Karpas-422 (cell line): ENCODE measurements around the gene CRISPLD2. TPM values are rescaled to one million over a fixed set of nuclear protein-coding genes. Genes with fewer than 3 reads are reported as not detected.

Experiments
- DNase-seq: peaks from one replicate; pipeline ENCODE4 v3.0.0-alpha.2; 2015
- H2AFZ ChIP-seq: fragments of 200-600 bp; sonication (generic); 2 replicates; pipeline ENCODE4 v1.6.1; 2014; ENCODE audit warnings: antibody characterized with exemption, low read length, mixed read lengths
- H3K27ac ChIP-seq: fragments of 200-600 bp; sonication (generic); 2 replicates; pipeline ENCODE4 v1.5.1; 2014; ENCODE audit warnings: mild to moderate bottlenecking, low read length, moderate library complexity
- H3K27me3 ChIP-seq: fragments of 200-600 bp; sonication (generic); 2 replicates; pipeline ENCODE4 v1.6.1; 2014; ENCODE audit warnings: low read length, mixed read lengths
- H3K36me3 ChIP-seq: fragments of 200-600 bp; sonication (generic); 2 replicates; pipeline ENCODE4 v1.6.1; 2014; ENCODE audit warnings: low read length, mixed read lengths; ENCODE audit not compliant: insufficient read depth
- H3K4me1 ChIP-seq: fragments of 200-600 bp; sonication (generic); 2 replicates; pipeline ENCODE4 v1.6.1; 2014; ENCODE audit warnings: mild to moderate bottlenecking, low read length, mixed read lengths
- H3K4me2 ChIP-seq: fragments of 200-600 bp; sonication (generic); 2 replicates; pipeline ENCODE4 v1.6.1; 2014; ENCODE audit warnings: low read length, low read depth, mild to moderate bottlenecking; ENCODE audit not compliant: poor library complexity, severe bottlenecking
- H3K4me3 ChIP-seq: fragments of 200-600 bp; sonication (generic); 2 replicates; pipeline ENCODE4 v1.5.1; 2014; ENCODE audit warnings: mild to moderate bottlenecking, antibody characterized with exemption, low read length, mixed read lengths
- H3K79me2 ChIP-seq: fragments of 200-600 bp; sonication (generic); 2 replicates; pipeline ENCODE4 v1.6.1; 2014; ENCODE audit warnings: mild to moderate bottlenecking, low read length, mixed read lengths
- H3K9ac ChIP-seq: fragments of 200-600 bp; sonication (generic); 2 replicates; pipeline ENCODE4 v1.6.0; 2014; ENCODE audit warnings: low read length
- H3K9me2 ChIP-seq: fragments of 200-600 bp; sonication (generic), shearing (Covaris generic); replicated peaks from 2 replicates; pipeline ENCODE4 v1.6.0; 2014; ENCODE audit warnings: mild to moderate bottlenecking, low read length, moderate library complexity; ENCODE audit not compliant: insufficient read depth
- H3K9me3 ChIP-seq: fragments of 300-700, 200-600 bp; sonication (generic); 2 replicates; pipeline ENCODE4 v1.6.1; 2014; ENCODE audit warnings: low read length, mixed read lengths
- H4K20me1 ChIP-seq: fragments of 200-600 bp; sonication (generic); 2 replicates; pipeline ENCODE4 v1.6.1; 2014; ENCODE audit warnings: mild to moderate bottlenecking, antibody characterized with exemption, low read length, low read depth; ENCODE audit not compliant: insufficient read depth
- total RNA-seq: library from RNA; depleted of rRNA; stranded (reverse); fragments of >200 nt; shearing (Covaris generic); gene quantifications from 2 replicates; pipeline ENCODE4 v1.2.3, GENCODE V29; 2014; ENCODE audit warnings: low replicate concordance

Gene CRISPLD2
- total RNA-seq, 1 experiment from 2014 or later: not detected

- Histone ChIP-seq H3K9ac (no peak overlapping the region), H3K27me3 (no peaks in the 10 kb centered on the region), H3K4me3 (no peak overlapping the region), H2AFZ (no peak overlapping the region), H3K36me3 (no peaks in the 10 kb centered on the region), H3K9me2 (no peaks in the 10 kb centered on the region), H3K79me2 (no peaks in the 10 kb centered on the region), H4K20me1 (peaks cover 9% of the 10 kb centered on the region; the same call in 1 of the 2 replicates), H3K27ac (no peak overlapping the region), H3K4me2 (no peak overlapping the region), H3K4me1 (no peaks in the 10 kb centered on the region), H3K9me3 (no peaks in the 10 kb centered on the region)
- no peak for DNase-seq
Measured at GRCh38 chr16:84925773-84926372, 106.1 kb downstream of the CRISPLD2 start.

GRCh38 chr16:84926462-84926861 is 106.7 kb downstream of the CRISPLD2 start:
- Histone ChIP-seq H4K20me1 (peaks cover 9% of the 10 kb centered on the region; the same call in 1 of the 2 replicates), H3K27me3 (no peaks in the 10 kb centered on the region), H3K9me2 (no peaks in the 10 kb centered on the region), H2AFZ (no peak overlapping the region), H3K4me3 (no peak overlapping the region), H3K4me2 (no peak overlapping the region), H3K79me2 (no peaks in the 10 kb centered on the region), H3K27ac (no peak overlapping the region), H3K9ac (no peak overlapping the region), H3K36me3 (no peaks in the 10 kb centered on the region), H3K9me3 (no peaks in the 10 kb centered on the region), H3K4me1 (no peaks in the 10 kb centered on the region)
- no peak for DNase-seq

- no peak overlapping the region for H3K4me2 ChIP-seq
- no peak for DNase-seq
- H3K36me3 ChIP-seq: no peaks in the 10 kb centered on the region
- H3K9me3 ChIP-seq: no peaks in the 10 kb centered on the region
- H3K27me3 ChIP-seq: no peaks in the 10 kb centered on the region
- H4K20me1 ChIP-seq: peaks cover 9% of the 10 kb centered on the region; the same call in 1 of the 2 replicates
- H3K9me2 ChIP-seq: no peaks in the 10 kb centered on the region
- no peaks in the 10 kb centered on the region for H3K79me2 ChIP-seq
- H3K27ac ChIP-seq: no peak overlapping the region
- no peaks in the 10 kb centered on the region for H3K4me1 ChIP-seq
- no peak overlapping the region for H2AFZ ChIP-seq
- no peak overlapping the region for H3K4me3 ChIP-seq
- H3K9ac ChIP-seq: no peak overlapping the region
Measured at GRCh38 chr16:84927621-84928591, 108.1 kb downstream of the CRISPLD2 start.

GRCh38 chr16:84928679-84929420 is 109.1 kb downstream of the CRISPLD2 start:
- no peak overlapping the region for H3K9ac ChIP-seq
- H3K79me2 ChIP-seq: no peaks in the 10 kb centered on the region
- no peaks in the 10 kb centered on the region for H3K9me3 ChIP-seq
- peaks cover 9% of the 10 kb centered on the region; the same call in 1 of the 2 replicates for H4K20me1 ChIP-seq
- DNase-seq: peak; percentile 59
- H2AFZ ChIP-seq: no peak overlapping the region
- H3K36me3 ChIP-seq: no peaks in the 10 kb centered on the region
- H3K27me3 ChIP-seq: no peaks in the 10 kb centered on the region
- no peaks in the 10 kb centered on the region for H3K9me2 ChIP-seq
- no peak overlapping the region for H3K4me2 ChIP-seq
- no peaks in the 10 kb centered on the region for H3K4me1 ChIP-seq
- H3K4me3 ChIP-seq: no peak overlapping the region
- H3K27ac ChIP-seq: no peak overlapping the region

- no peak for DNase-seq
- H3K27ac ChIP-seq: no peak overlapping the region
Measured at GRCh38 chr16:84929421-84930297, 109.9 kb downstream of the CRISPLD2 start.

GRCh38 chr16:84930298-84931106 is 110.7 kb downstream of the CRISPLD2 start:
- Histone ChIP-seq H3K27me3 (no peaks in the 10 kb centered on the region), H2AFZ (no peak overlapping the region), H3K4me2 (no peak overlapping the region), H3K4me1 (no peaks in the 10 kb centered on the region), H3K9ac (no peak overlapping the region), H3K27ac (no peak overlapping the region), H3K4me3 (no peak overlapping the region), H3K79me2 (no peaks in the 10 kb centered on the region), H4K20me1 (peaks cover under 1% of the 10 kb centered on the region; the same call in 1 of the 2 replicates), H3K9me3 (no peaks in the 10 kb centered on the region), H3K9me2 (no peaks in the 10 kb centered on the region), H3K36me3 (no peaks in the 10 kb centered on the region)
- no peak for DNase-seq

More at GRCh38 chr16:84929421-84930297, 109.9 kb downstream of the CRISPLD2 start:
- H3K79me2 ChIP-seq: no peaks in the 10 kb centered on the region
- H3K9me2 ChIP-seq: no peaks in the 10 kb centered on the region
- H4K20me1 ChIP-seq: peaks cover 6% of the 10 kb centered on the region; the same call in 1 of the 2 replicates
- no peaks in the 10 kb centered on the region for H3K4me1 ChIP-seq
- H3K36me3 ChIP-seq: no peaks in the 10 kb centered on the region
- no peaks in the 10 kb centered on the region for H3K9me3 ChIP-seq
- H3K4me3 ChIP-seq: no peak overlapping the region
- no peaks in the 10 kb centered on the region for H3K27me3 ChIP-seq
- H3K9ac ChIP-seq: no peak overlapping the region
- H2AFZ ChIP-seq: no peak overlapping the region
- H3K4me2 ChIP-seq: no peak overlapping the region

GRCh38 chr16:84931107-84931494 is 111.3 kb downstream of the CRISPLD2 start:
- no peak for DNase-seq
- Histone ChIP-seq H3K4me1 (no peaks in the 10 kb centered on the region), H3K4me3 (no peak overlapping the region), H3K4me2 (no peak overlapping the region), H3K9me3 (no peaks in the 10 kb centered on the region), H3K27ac (no peak overlapping the region), H4K20me1 (no peaks in the 10 kb centered on the region), H3K27me3 (no peaks in the 10 kb centered on the region), H3K9me2 (no peaks in the 10 kb centered on the region), H3K9ac (no peak overlapping the region), H3K79me2 (no peaks in the 10 kb centered on the region), H3K36me3 (no peaks in the 10 kb centered on the region), H2AFZ (no peak overlapping the region)
